NCI-H2196 (cell line): Measurements from ENCODE around the gene SPTB.

ENCODE experiments used
- DNase-seq: peaks from one replicate; lab custom pipeline; 2025; ENCODE audit not compliant: unreplicated experiment; lab: John Stamatoyannopoulos, UW

SPTB gene

GRCh38 chr14:64715628-64716412 lies 163.9 kb downstream of the SPTB start:
- no peak for DNase-seq

DNA sequence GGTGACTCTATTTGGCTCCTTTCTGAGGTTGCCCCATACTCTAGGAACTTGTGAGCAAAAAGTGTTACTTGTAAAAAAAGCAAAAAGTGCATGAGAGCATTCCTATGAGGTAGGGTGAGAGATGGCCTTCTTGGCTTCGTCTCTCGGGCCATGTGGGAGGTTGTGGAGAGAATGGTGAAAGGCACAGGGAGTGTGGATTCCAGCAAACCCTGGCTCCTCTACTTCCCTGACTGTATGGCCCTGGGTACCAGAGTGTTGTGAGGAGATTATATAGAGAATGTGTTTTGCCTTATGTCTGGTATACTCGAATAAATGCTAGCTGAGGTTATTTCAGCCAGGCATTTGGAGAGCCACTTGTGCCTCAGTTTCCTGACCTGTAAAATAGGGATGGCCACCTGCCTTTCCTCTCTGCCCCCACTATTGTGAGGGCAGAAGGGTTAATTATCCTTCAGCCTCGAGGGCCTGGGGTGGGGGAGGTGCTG lies 164.5 kb downstream of the SPTB start:
- DNase-seq, result no peak

DNA sequence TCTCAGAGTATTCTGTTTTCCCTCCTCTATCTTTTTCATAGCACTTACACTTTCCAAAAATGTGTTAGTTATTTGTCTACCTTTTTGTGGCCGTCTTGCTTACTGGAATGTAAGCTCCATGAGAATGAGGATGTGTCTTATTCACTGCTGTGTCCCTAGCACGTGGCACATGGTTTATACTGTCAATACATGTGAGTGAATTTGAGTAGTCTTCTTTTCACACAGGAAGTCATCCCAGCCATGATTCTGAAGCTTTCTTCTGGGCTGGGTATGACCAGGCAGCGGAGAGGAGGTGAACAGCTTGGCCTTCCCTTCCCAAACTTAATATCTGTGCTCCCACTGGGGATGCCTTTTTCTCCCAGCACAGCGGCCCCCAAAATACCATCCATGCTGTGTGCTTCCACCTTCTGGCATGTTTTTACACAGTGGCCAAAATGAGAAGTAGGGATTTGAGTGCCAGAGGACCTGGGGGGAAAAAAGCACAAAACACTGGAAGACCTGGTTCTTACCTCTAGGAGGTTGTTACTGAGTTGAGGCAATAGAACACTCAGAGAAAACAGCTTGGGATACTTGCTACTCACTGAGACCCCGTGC lies 165.2 kb downstream of the SPTB start:
- no peak for DNase-seq

DNA sequence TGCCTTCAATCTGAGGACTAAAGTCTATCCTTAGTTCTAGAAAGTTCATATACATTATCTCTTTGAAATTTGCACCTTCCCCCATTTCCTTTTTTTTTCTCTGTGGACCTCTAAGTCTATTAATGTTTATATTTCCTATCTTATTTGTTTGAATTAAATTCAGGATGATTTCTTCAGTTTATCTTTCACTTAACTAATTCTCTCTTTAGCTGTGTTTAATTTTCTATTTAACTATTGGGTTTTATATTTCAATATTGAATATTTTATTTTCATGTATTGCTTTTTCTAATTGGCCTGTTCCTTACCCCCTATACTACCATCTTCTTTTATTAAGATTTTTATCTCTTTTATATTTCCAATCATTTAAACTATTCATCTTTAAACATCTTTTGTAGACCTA lies 166.0 kb downstream of the SPTB start:
- no peak for DNase-seq

DNA sequence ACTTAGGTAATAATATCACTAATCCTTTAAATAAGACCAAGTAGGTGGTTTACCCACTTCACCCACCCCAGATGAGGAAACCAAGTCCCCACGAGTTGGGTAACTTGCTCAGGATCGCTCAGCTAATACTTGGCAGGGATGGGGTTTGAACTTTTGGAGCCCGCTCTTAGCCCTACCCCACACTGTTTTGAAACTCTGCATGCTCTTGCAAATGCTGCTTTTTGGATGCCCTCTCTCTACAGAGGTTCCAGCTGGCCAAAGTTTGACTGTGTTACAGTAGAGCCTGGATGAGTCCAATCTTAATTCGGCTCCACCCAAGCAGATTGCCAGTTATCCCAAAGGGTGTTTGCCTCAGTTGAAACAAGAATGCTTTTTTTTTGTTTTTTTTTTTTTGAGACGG lies 168.7 kb downstream of the SPTB start:
- DNase-seq, result no peak

DNA sequence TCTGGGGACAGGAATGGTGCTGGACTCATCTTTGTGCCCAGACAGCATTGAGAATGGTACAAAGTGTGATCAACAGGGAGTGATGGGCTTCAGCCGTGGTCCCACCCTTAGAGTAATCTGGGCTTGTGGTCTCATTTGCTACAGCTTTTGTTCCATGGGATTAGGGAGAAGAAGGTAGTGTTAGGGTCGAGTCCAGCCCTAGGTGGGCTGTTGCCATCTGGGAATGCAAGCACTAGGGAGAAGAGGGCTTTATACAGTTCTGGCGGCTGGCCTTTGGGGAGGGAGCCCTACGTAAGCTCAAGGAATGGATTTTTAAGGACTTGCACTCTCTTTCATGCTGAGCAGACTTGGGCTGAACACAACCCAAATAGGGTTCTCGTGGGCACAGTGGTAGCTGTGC lies 170.6 kb downstream of the SPTB start:
- no peak for DNase-seq

DNA sequence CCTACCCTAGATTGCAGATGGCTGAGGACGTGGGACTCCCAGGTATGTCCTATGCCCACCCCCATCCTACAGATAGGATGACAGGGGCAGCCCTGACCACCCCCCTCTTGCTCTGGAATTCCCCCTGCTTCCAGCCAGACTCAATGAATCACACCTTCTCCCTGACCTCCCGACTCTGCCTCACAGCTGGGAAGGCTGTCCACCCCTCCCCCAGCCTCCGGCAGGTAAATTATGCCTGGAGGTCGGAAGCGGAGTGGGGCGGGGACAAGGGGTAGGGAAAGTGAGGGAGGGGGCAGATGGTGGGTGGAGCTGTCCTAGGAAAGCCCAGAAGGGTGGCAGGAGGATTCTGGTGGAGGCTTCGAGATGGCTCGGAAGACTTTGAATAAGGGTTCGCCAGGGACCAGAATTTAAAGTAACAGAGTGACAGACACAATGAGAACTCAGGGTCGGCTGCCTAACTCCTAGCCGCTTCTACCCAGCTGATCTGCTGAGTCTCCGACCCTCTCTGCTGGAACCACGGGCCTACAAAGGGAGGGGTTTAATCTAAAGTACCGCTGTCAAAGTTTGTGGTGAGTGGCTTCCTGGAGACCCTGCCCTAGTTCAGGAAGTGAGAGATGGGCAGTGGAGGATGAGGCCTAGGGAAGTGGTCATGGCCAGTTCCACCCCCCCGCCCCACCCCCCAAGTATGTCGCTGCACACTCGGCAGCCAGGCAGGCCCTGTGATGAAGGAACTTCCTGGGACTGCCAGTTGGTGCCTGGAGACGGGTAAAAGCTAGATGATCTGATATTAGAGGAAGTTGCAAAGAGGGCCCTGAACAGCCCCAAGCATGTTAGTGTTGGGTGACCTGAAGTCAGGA lies 171.3 kb downstream of the SPTB start:
- no peak for DNase-seq

DNA sequence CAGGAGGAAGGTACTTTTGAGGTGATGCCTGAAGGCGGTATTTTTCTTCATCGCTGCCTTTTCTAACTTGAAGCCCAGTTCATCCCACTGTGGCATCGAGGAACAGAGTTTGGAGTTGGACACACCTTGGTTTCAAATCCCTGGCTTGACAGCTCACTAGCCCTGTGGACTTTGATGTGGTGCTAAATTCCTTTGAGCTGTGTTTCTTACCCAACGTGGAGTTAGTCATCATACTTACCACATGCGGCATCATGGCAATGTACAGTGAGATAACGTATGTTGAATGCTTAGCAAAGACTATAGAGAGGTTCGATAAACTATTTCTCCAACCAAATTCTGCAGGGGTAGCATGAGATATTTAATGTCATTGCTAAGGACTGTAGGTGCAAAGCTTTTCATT lies 172.0 kb downstream of the SPTB start:
- no peak for DNase-seq

DNA sequence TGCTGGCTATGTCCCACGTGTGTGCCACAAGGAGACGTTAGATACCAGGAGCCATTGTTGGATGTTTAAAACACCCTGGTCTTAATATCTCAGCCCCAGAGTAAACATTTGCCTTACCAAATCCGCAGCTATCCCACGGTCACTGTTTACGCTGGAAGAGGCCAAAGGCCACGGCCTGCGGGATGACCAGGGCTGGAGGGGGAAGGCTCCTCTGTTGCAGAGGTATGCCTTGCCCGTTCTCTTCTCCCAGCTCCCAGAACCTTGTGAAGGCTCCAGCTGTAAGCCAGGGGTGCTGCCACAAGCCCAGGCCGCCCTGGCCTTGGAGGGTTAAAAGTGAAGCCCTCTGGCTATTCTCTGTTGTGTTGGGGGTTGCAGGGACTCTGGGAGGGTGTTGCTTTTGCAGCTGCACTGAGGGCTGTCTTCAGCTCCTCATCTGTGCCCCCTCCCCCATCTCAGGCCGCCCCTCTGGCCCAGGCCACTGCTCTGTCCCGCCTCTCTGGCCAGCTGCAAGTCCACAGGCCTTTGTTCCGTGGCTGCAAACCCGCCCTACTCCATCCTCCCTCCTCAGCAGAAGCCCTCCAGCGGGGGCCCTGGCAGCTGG lies 173.0 kb downstream of the SPTB start:
- no peak for DNase-seq

- DNase-seq, result no peak
Observed at GRCh38 chr14:64706119-64706592, 173.6 kb downstream of the SPTB start.

- DNase-seq, result no peak
Observed at GRCh38 chr14:64705381-64706118, 174.2 kb downstream of the SPTB start.

- no peak for DNase-seq
Observed at GRCh38 chr14:64704743-64705380, 174.8 kb downstream of the SPTB start.

GRCh38 chr14:64704143-64704742 lies 175.5 kb downstream of the SPTB start, which contains the start of gene PLEKHG3:
PLEKHG3 (plus strand) TSS chr14:64704424; CDS start chr14:64727632, 23,208 bp downstream.
- peak; percentile 74 for DNase-seq

DNA sequence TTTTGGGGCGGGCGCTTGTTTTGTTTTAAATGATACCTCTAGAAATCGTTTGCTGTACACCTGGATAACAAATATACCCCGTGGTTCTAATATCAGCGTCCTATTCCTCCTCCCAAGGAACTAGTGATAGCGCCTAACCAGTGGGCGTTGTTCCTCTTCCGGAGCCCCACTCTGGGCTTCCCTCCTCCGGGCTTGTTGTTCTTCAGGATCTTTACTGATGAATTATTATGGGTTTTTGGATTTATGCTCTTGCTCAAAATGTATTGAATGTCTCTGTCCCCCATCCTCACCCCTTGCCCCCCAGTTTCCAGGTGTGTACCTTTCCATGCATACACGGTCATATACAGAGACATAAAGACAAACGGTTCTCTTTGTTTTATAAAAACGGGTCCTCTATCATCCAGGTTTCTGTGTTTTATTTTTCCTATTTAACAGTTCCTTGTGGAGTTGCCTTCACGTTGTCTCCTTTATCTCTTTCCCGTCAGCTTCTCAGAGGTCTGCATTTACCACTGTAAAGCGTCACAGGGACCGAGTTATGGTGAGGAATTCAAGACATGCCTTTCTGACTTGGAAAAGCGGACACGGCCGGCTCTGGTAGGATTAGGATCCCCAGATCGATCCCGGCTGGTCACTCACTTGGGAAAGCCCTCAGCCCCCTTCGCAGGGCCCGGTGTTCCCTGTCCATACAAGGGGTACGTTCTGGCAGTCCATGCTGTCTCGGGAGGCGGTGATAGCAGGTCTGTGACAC lies 176.1 kb downstream of the SPTB start:
- no peak for DNase-seq

DNA sequence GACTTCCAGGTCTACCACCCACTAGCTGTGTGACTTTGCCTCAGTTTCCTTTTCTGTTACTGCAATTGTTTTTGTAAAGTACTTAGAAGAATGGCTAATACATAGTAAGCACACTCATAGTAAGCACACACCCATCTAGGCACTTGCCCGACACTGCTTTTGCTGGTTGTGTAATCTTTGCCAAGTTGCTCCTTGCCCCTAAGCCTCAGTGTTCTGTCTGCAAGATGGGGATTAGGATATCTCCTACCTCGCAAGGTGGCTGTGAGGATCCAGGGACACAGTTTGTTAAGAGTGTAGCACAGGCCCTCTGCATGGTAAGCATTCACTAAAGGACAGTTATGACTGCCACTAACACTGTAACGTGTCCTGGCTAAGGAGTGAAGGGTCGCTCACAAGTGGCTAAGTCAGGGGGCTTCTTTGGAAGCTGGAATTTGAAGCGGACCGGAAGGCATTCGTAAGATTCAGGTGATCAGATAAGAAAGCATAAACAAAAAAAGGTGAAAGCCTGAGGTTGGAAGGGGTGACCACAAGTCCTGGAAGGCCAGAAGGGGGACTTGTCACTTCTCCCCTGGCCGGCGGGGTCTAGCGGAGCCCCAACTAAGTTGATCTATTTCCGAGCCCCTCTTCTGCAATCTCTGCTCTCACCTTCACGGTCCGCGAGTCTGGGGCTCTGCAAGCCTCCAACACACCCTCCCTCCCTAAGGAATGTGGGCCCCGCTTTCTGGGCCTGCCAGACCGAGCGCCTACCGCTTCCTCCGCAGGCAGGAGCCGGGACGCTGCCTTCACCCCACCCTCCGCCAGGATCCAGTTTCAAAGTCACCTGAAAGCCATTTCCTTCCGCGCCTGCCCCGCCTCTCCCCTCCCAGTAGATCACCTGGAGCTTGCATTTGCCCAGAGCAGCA lies 177.0 kb downstream of the SPTB start:
- peak; percentile 46 for DNase-seq

- no peak for DNase-seq
Observed at GRCh38 chr14:64701660-64702059, 178.0 kb downstream of the SPTB start.

DNA sequence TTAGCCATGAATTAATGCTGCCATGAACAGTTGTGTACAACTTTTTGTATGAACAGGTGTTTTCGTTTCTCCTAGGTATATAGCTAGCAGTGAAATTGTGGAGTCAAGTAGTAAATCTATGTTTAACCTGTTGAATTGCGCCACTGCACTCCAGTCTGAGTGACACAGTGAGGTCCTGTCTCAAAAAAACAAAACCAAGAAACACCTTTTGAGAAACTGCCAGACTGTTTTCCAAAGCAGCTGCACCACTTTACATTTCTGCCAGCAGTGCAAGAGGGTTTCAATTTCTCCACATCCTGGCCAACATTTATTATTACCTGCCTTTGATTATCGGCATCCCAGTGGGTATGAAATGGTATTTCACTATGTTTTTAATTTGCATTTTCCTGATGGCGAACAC lies 178.8 kb downstream of the SPTB start:
- peak; percentile 25 for DNase-seq

- DNase-seq, result no peak
Observed at GRCh38 chr14:64700290-64700689, 179.4 kb downstream of the SPTB start.
